SIG-M5 treated with dmso at 0.1 percent for 504 hours (cell line): Measurements from ENCODE around the gene PRM3.

Experiments used
- DNase-seq: peaks from one replicate; lab custom pipeline; 2025; ENCODE audit not compliant: unreplicated experiment; lab: John Stamatoyannopoulos, UW

PRM3 gene

GRCh38 chr16:11272921-11273720 lies at the start of gene PRM3:
TSS of gene PRM3 (minus strand) at chr16:11273629. CDS start at chr16:11273595, 34 bp downstream.
- DNase-seq, result no peak

- no peak for DNase-seq
These were observed 49.4 kb upstream of the PRM3 start for GRCh38 chr16:11322823-11323222.

GRCh38 chr16:11321662-11322061 lies 48.2 kb upstream of the PRM3 start:
- DNase-seq, result no peak

GRCh38 chr16:11320170-11320569 lies 46.7 kb upstream of the PRM3 start:
- no peak for DNase-seq

- no peak for DNase-seq
These were observed 46.2 kb upstream of the PRM3 start for GRCh38 chr16:11319529-11320146.

GRCh38 chr16:11318817-11319216 lies 45.4 kb upstream of the PRM3 start:
- no peak for DNase-seq

- DNase-seq, result no peak
These were observed 43.0 kb upstream of the PRM3 start for GRCh38 chr16:11316331-11317015.

GRCh38 chr16:11315510-11315909 lies 42.1 kb upstream of the PRM3 start:
- no peak for DNase-seq

- DNase-seq, result no peak
These were observed 41.0 kb upstream of the PRM3 start for GRCh38 chr16:11314309-11314894.

GRCh38 chr16:11313493-11314308 lies 40.3 kb upstream of the PRM3 start:
- no peak for DNase-seq

GRCh38 chr16:11312718-11313492 lies 39.5 kb upstream of the PRM3 start:
- no peak for DNase-seq

GRCh38 chr16:11310997-11311561 lies 37.6 kb upstream of the PRM3 start:
- peak; percentile 89 for DNase-seq

- no peak for DNase-seq
These were observed 37.2 kb upstream of the PRM3 start for GRCh38 chr16:11310634-11310977.

GRCh38 chr16:11309895-11310633 lies 36.6 kb upstream of the PRM3 start:
- DNase-seq, result no peak

- no peak for DNase-seq
These were observed 35.3 kb upstream of the PRM3 start for GRCh38 chr16:11308493-11309283.

- DNase-seq, result no peak
These were observed 34.4 kb upstream of the PRM3 start for GRCh38 chr16:11307639-11308492.

- peak; percentile 96 for DNase-seq
These were observed 33.7 kb upstream of the PRM3 start for GRCh38 chr16:11306997-11307638.
